ENCODE measurements around the gene USP8. TPM values are rescaled to one million over a fixed set of nuclear protein-coding genes. Genes with fewer than 3 reads are reported as not detected.
A peak's percentile ranks its signal among the peaks of the same experiment; 100 is the strongest.

USP8 gene
- total RNA-seq, 1 donor from 2014 or later, result 54.5 TPM

DNA sequence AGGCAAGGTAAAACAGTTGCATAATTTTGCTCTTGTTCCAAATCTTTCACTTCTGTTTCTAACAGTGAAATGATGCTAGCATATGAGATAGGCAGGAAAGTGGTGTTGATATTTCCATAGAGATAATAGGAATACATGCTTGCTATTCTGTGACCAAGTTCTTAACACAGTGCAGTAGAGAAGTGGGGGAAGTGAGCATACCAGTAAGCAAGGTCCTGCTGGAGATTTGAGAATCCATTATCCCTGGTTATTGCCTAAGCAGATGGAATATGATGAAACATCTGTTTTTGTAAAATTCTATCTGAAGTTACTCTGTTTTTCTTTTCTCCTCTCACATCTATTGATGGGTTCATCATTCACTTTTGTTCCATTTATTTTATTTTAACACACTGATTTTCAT lies 28.7 kb downstream of the USP8 start:
- Histone ChIP-seq H3K4me1 (ENCODE audit: insufficient read depth, low read length) (peaks cover 4% of the 10 kb centered on the region), H3K9ac (ENCODE audit: low read length) (no peak overlapping the region), H3K9me3 (ENCODE audit: insufficient read depth, low read depth, low read length) (no peaks in the 10 kb centered on the region), H3K4me3 (ENCODE audit: insufficient read depth, low read depth, low read length) (no peak overlapping the region), H4K20me1 (ENCODE audit: insufficient read depth, low read length) (no peaks in the 10 kb centered on the region), H3K4me2 (ENCODE audit: low read length) (no peak overlapping the region), H3K27me3 (ENCODE audit: insufficient read depth, low read length) (no peaks in the 10 kb centered on the region), H2AFZ (ENCODE audit: low read depth, low read length) (no peak overlapping the region), H3K27ac (ENCODE audit: low read depth, low read length) (no peak overlapping the region), H3K36me3 (ENCODE audit: insufficient read depth, low read length) (peaks cover 11% of the 10 kb centered on the region), H3K79me2 (ENCODE audit: insufficient read depth, low read length) (peaks cover 8% of the 10 kb centered on the region)
- H3K27me3 Mint-ChIP-seq (ENCODE audit: low read depth, unreplicated experiment), result no peaks in the 10 kb centered on the region
- H3K36me3 Mint-ChIP-seq (ENCODE audit: low read depth, unreplicated experiment), result peaks cover 12% of the 10 kb centered on the region
- no peak for DNase-seq (ENCODE audit: low read depth)
- no peak for FAIRE-seq
- no peak overlapping the region for H3K27ac Mint-ChIP-seq (ENCODE audit: unreplicated experiment)
- no peak for TF ChIP-seq EZH2 (IDR thresholded peaks at IDR 0.05; ENCODE audit: insufficient read depth, low read length)
- TF ChIP-seq, protein P1, sequence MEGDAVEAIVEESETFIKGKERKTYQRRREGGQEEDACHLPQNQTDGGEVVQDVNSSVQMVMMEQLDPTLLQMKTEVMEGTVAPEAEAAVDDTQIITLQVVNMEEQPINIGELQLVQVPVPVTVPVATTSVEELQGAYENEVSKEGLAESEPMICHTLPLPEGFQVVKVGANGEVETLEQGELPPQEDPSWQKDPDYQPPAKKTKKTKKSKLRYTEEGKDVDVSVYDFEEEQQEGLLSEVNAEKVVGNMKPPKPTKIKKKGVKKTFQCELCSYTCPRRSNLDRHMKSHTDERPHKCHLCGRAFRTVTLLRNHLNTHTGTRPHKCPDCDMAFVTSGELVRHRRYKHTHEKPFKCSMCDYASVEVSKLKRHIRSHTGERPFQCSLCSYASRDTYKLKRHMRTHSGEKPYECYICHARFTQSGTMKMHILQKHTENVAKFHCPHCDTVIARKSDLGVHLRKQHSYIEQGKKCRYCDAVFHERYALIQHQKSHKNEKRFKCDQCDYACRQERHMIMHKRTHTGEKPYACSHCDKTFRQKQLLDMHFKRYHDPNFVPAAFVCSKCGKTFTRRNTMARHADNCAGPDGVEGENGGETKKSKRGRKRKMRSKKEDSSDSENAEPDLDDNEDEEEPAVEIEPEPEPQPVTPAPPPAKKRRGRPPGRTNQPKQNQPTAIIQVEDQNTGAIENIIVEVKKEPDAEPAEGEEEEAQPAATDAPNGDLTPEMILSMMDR (IDR thresholded peaks at IDR 0.05; ENCODE audit: insufficient read depth, low read depth, low read length), result no peak
- H3K4me1 Mint-ChIP-seq (ENCODE audit: low read depth, unreplicated experiment), result no peaks in the 10 kb centered on the region
- H3K9me3 Mint-ChIP-seq (ENCODE audit: unreplicated experiment), result no peaks in the 10 kb centered on the region
- no peak overlapping the region for H3K4me3 Mint-ChIP-seq (ENCODE audit: unreplicated experiment)

DNA sequence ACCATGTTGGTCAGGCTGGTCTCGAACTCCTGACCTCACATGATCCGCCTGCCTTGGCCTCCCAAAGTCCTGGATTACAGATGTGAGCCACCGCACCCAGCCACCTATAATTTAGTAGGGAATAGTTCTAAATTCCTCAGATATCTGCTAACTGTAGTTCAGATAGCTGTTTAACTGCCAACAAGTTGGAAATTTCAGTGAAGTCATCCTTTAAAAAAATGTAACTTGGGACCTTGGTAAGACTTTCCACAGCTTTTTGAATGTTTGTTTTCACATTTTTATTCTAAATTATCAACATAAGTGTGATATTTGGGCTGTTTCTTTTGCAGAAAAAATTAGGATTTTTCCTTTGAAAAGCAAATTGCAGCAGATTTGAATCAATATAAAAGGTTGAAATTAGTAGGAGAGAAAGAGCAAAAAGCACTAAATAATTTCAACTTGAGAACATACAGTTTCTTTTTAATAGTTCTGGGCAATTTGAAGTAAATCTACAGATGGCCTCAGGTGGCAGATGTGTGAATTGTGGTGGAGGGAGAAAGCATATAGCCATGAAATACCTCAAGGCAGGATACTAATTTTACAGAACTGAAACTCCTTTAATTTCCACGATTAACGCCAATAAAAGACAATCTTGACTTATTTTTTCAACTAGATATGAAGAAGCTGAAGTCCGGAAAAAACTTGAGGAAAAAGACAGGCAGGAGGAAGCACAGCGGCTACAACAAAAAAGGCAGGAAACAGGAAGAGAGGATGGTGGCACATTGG lies 34.3 kb downstream of the USP8 start:
- H3K4me1 ChIP-seq (ENCODE audit: insufficient read depth, low read length), result no peaks in the 10 kb centered on the region
- no peak overlapping the region for H3K4me2 ChIP-seq (ENCODE audit: low read length)
- Mint-ChIP-seq H3K4me1 (ENCODE audit: low read depth, unreplicated experiment) (no peaks in the 10 kb centered on the region), H3K27me3 (ENCODE audit: low read depth, unreplicated experiment) (no peaks in the 10 kb centered on the region), H3K9me3 (ENCODE audit: unreplicated experiment) (no peaks in the 10 kb centered on the region), H3K27ac (ENCODE audit: unreplicated experiment) (no peak overlapping the region), H3K36me3 (ENCODE audit: low read depth, unreplicated experiment) (peaks cover 17% of the 10 kb centered on the region), H3K4me3 (ENCODE audit: unreplicated experiment) (no peak overlapping the region)
- H3K9me3 ChIP-seq (ENCODE audit: insufficient read depth, low read depth, low read length), result no peaks in the 10 kb centered on the region
- no peak for FAIRE-seq
- no peaks in the 10 kb centered on the region for H4K20me1 ChIP-seq (ENCODE audit: insufficient read depth, low read length)
- peaks cover 15% of the 10 kb centered on the region for H3K36me3 ChIP-seq (ENCODE audit: insufficient read depth, low read length)
- H3K27me3 ChIP-seq (ENCODE audit: insufficient read depth, low read length), result no peaks in the 10 kb centered on the region
- TF ChIP-seq EZH2 (IDR thresholded peaks at IDR 0.05; ENCODE audit: insufficient read depth, low read length), result no peak
- TF ChIP-seq, protein P1 (IDR thresholded peaks at IDR 0.05; ENCODE audit: insufficient read depth, low read depth, low read length), result no peak
- H3K9ac ChIP-seq (ENCODE audit: low read length), result no peak overlapping the region
- no peak overlapping the region for H3K27ac ChIP-seq (ENCODE audit: low read depth, low read length)
- no peak overlapping the region for H3K4me3 ChIP-seq (ENCODE audit: insufficient read depth, low read depth, low read length)
- H2AFZ ChIP-seq (ENCODE audit: low read depth, low read length), result no peak overlapping the region
- H3K79me2 ChIP-seq (ENCODE audit: insufficient read depth, low read length), result peaks cover 8% of the 10 kb centered on the region
- peak; percentile 32 for DNase-seq (ENCODE audit: low read depth)

Measured in astrocyte (in vitro differentiated cells and primary cell).